Natural killer cell (primary cell): ENCODE measurements around the gene ZNF48. TPM values are rescaled to one million over a fixed set of nuclear protein-coding genes. Genes with fewer than 3 reads are reported as not detected.

Source experiments
- ATAC-seq, 3 donors: fragments of 150-1000 bp in 2 of 3; fragments of 200-7000 bp in 1 of 3; cut with Tn5 transposase; 1 replicate in 1 of 3; 2 replicates in 2 of 3; pipeline ENCODE4 v1.10.0; 2021; ENCODE audit warnings: mild to moderate bottlenecking in 2 of 3, moderate library complexity in 2 of 3
- DNase-seq, 2 donors: peaks; one replicate each; pipeline versions ENCODE4 v3.0.0 to v3.0.0-alpha.2; 2013 to 2021; ENCODE audit warnings: mixed read lengths in 1 of 2
- H3K27ac ChIP-seq: one replicate; pipeline ENCODE4 v1.5.1; 2013; ENCODE audit warnings: mild to moderate bottlenecking, low read length
- H3K27me3 ChIP-seq: one replicate; pipeline ENCODE4 v1.6.1; 2013; ENCODE audit warnings: low read length; ENCODE audit not compliant: control insufficient read depth, insufficient read depth
- H3K36me3 ChIP-seq: one replicate; pipeline ENCODE4 v1.6.1; 2013; ENCODE audit warnings: low read length; ENCODE audit not compliant: control insufficient read depth, insufficient read depth
- H3K4me1 ChIP-seq: one replicate; pipeline ENCODE4 v1.6.1; 2013; ENCODE audit warnings: low read length; ENCODE audit not compliant: control insufficient read depth, insufficient read depth
- H3K4me3 ChIP-seq: one replicate; pipeline ENCODE4 v1.5.1; 2013; ENCODE audit warnings: low read length
- H3K9me3 ChIP-seq: one replicate; pipeline ENCODE4 v1.6.1; 2013; ENCODE audit warnings: low read length; ENCODE audit not compliant: control insufficient read depth, insufficient read depth
- H3K27ac Mint-ChIP-seq, 2 donors: one replicate each; pipeline ENCODE4 v1.8.0; 2022; ENCODE audit warnings: mild to moderate bottlenecking in 2 of 2, mixed read lengths in 2 of 2, moderate library complexity in 1 of 2
- H3K27me3 Mint-ChIP-seq, 2 donors: one replicate each; pipeline ENCODE4 v1.8.0; 2022; ENCODE audit warnings: low read depth in 2 of 2, mixed read lengths in 2 of 2
- H3K36me3 Mint-ChIP-seq: one replicate; pipeline ENCODE4 v1.8.0; 2022; ENCODE audit warnings: mixed read lengths
- H3K4me1 Mint-ChIP-seq, 2 donors: one replicate each; pipeline ENCODE4 v1.8.0; 2022; ENCODE audit warnings: mixed read lengths in 2 of 2
- H3K4me3 Mint-ChIP-seq: one replicate; pipeline ENCODE4 v1.8.0; 2022; ENCODE audit warnings: mild to moderate bottlenecking, moderate library complexity, mixed read lengths
- H3K9me3 Mint-ChIP-seq, 2 donors: one replicate each; pipeline ENCODE4 v1.8.0; 2022; ENCODE audit warnings: mixed read lengths in 2 of 2
- CTCF ChIP-seq: fragments of 200-600 bp; IDR thresholded peaks from one replicate; pipeline ENCODE4 v1.8.0; 2022; ENCODE audit warnings: antibody characterized with exemption
- WGBS: methylation state at CpG from one replicate; pipeline ENCODE4 v1.1.7; 2013; ENCODE audit warnings: missing lambda C conversion rate; ENCODE audit not compliant: insufficient coverage; 5-methylcytosine and 5-hydroxymethylcytosine counted together
- intact Hi-C: fragments of 100-400 bp; cut with micrococcal nuclease; formaldehyde crosslinking; loops from one replicate; pipeline ENCODE4 v1.14.2; 2022
- total RNA-seq, 4 donors: library from RNA; stranded (reverse); fragments of 120-200 nt in 1 of 4; gene quantifications; one replicate each; pipeline versions ENCODE4 v1.2.3 to v1.2.4, GENCODE V29; 2013 to 2022

ZNF48 gene
- total RNA-seq, 3 donors from 2014 or later (not counting 1 experiment from before 2014, with no cell fraction given) = 5.5 to 7.4 (median 7.1) TPM

GRCh38 chr16:30353438-30354129 is 41.6 kb upstream of the ZNF48 start:
- Mint-ChIP-seq H3K9me3 (no peaks in the 10 kb centered on the region), H3K4me3 (peak overlapping the region; percentile 95), H3K36me3 (no peaks in the 10 kb centered on the region), H3K4me1 (peaks cover 76 to 82% of the 10 kb centered on the region in 2 donors), H3K27ac (peak overlapping the region; percentile 96 to 98), H3K27me3 (no peaks in the 10 kb centered on the region)
- DNase-seq (peak in 1 of 2 donors; percentile 3), ATAC-seq (no peak)
- Histone ChIP-seq H3K27me3 (no peaks in the 10 kb centered on the region), H3K4me1 (peaks cover 70% of the 10 kb centered on the region), H3K36me3 (peaks cover 31% of the 10 kb centered on the region), H3K27ac (no peak overlapping the region), H3K4me3 (no peak overlapping the region), H3K9me3 (no peaks in the 10 kb centered on the region)
- WGBS = 96% methylated on average over 23 of the region's 23 CpGs
- TF ChIP-seq CTCF = no peak
- intact Hi-C loops = no loop called here

GRCh38 chr16:30354423-30355143 is 40.6 kb upstream of the ZNF48 start:
- H3K27me3 ChIP-seq = no peaks in the 10 kb centered on the region
- intact Hi-C loops = loop anchor here (1.0 kb wide), 1 partner anchor 16 kb away; the partner anchor contains the start of gene TBC1D10B
- 1% methylated on average over 35 of the region's 36 CpGs for WGBS
- no peaks in the 10 kb centered on the region for H3K36me3 Mint-ChIP-seq
- no peaks in the 10 kb centered on the region for H3K9me3 Mint-ChIP-seq
- TF ChIP-seq CTCF = no peak
- peaks cover 60% of the 10 kb centered on the region for H3K4me1 ChIP-seq
- ATAC-seq = peak; percentile 5 to 18 (median 8)
- H3K4me3 Mint-ChIP-seq = peak overlapping the region; percentile 95
- H3K4me3 ChIP-seq = peak overlapping the region; percentile 51
- peak overlapping the region; percentile 96 to 98 for H3K27ac Mint-ChIP-seq
- peaks cover 67 to 73% of the 10 kb centered on the region in 2 donors for H3K4me1 Mint-ChIP-seq
- no peaks in the 10 kb centered on the region for H3K27me3 Mint-ChIP-seq
- H3K9me3 ChIP-seq = no peaks in the 10 kb centered on the region
- H3K36me3 ChIP-seq = peaks cover 41% of the 10 kb centered on the region
- H3K27ac ChIP-seq = peak overlapping the region; percentile 91
- no peak for DNase-seq

- no peak for TF ChIP-seq CTCF
- DNase-seq = peak; percentile 80 to 96
- Mint-ChIP-seq H3K4me3 (peak within 1 kb of the TSS; percentile 95), H3K27ac (peak within 1 kb of the TSS; percentile 96 to 98), H3K27me3 (no peaks in the 10 kb centered on the region), H3K36me3 (no peaks in the 10 kb centered on the region), H3K4me1 (peaks cover 63 to 67% of the 10 kb centered on the region in 2 donors), H3K9me3 (no peaks in the 10 kb centered on the region)
- WGBS = under 1% methylated on average over 42 of the region's 45 CpGs
- H3K4me3 ChIP-seq = peak within 1 kb of the TSS; percentile 51
- intact Hi-C loops = loop anchor here (1.0 kb wide), 1 partner anchor 15 kb away; the partner anchor contains the start of gene TBC1D10B
- peak within 1 kb of the TSS; percentile 91 for H3K27ac ChIP-seq
- peak; percentile 57 to 86 (median 78) for ATAC-seq
- peaks cover 47% of the 10 kb centered on the region for H3K36me3 ChIP-seq
- no peaks in the 10 kb centered on the region for H3K9me3 ChIP-seq
- H3K27me3 ChIP-seq = no peaks in the 10 kb centered on the region
- H3K4me1 ChIP-seq = peaks cover 52% of the 10 kb centered on the region
Measured at GRCh38 chr16:30355144-30355953, 39.9 kb upstream of the ZNF48 start, which contains the start of gene CD2BP2. TSS of gene CD2BP2 (minus strand) at chr16:30355308. CDS start at chr16:30354681, 627 bp downstream.
